A549 (cell line): ENCODE results near the gene C2CD5.

Experiments
- BHLHE40 ChIP-seq: IDR thresholded peaks from 2 replicates; pipeline ENCODE4 v1.6.1; 2012; ENCODE audit warnings: low read depth, low read length, inconsistent platforms
- EP300 ChIP-seq, 2 experiments: fragments of >200 bp; sonication (Bioruptor Twin); formaldehyde crosslinking; IDR thresholded peaks; 2 replicates in 1 of 2; 3 replicates in 1 of 2; pipeline ENCODE4 v1.6.1; 2016 to 2017
- ESRRA ChIP-seq: fragments of 150-350 bp; IDR thresholded peaks from 2 replicates; pipeline ENCODE4 v1.6.1; 2014; ENCODE audit warnings: mild to moderate bottlenecking, low read length, borderline replicate concordance
- HDAC2 ChIP-seq: fragments of 200-600 bp; sonication (generic); IDR thresholded peaks from 2 replicates; pipeline ENCODE4 v1.6.1; 2016
- HEYL ChIP-seq: fragments of 250-450 bp; sonication (Bioruptor Pico); IDR thresholded peaks from 2 replicates; pipeline ENCODE4 v1.8.0; 2021; ENCODE audit warnings: mild to moderate bottlenecking, moderate library complexity
- MYC ChIP-seq: IDR thresholded peaks from 2 replicates; pipeline ENCODE4 v1.6.1; 2012; ENCODE audit warnings: mild to moderate bottlenecking, inconsistent platforms, low read length, improper control_type of control experiment, borderline replicate concordance
- POLR2A ChIP-seq: IDR thresholded peaks from 2 replicates; pipeline ENCODE4 v1.6.1; 2012; ENCODE audit warnings: mild to moderate bottlenecking, low read length
- POLR2AphosphoS2 ChIP-seq: conservative IDR thresholded peaks from 2 replicates; pipeline ENCODE4 v1.6.1; 2012; ENCODE audit warnings: low read length, improper control_type of control experiment, inconsistent platforms
- RARB ChIP-seq: fragments of 250-450 bp; sonication (Bioruptor Pico); IDR thresholded peaks from 2 replicates; pipeline ENCODE4 v1.8.0; 2021; ENCODE audit warnings: mild to moderate bottlenecking, moderate library complexity
- SMC3 ChIP-seq: fragments of >200 bp; sonication (Bioruptor Twin); formaldehyde crosslinking; IDR thresholded peaks from 3 replicates; pipeline ENCODE4 v1.6.1; 2018; ENCODE audit warnings: inconsistent platforms
- TF ChIP-seq, protein P1 (sequence below): IDR thresholded peaks from 2 replicates; pipeline ENCODE4 v1.6.1; 2012
- TF ChIP-seq, protein P2 (sequence below): fragments of >200 bp; sonication (Bioruptor Twin); formaldehyde crosslinking; IDR thresholded peaks from 3 replicates; pipeline ENCODE4 v1.5.1; 2016
- TF ChIP-seq, protein P3 (sequence below): fragments of 250-450 bp; sonication (Bioruptor Pico); IDR thresholded peaks from 2 replicates; pipeline ENCODE4 v1.5.0; 2020; ENCODE audit warnings: low read depth, mild to moderate bottlenecking, moderate library complexity

DNA sequence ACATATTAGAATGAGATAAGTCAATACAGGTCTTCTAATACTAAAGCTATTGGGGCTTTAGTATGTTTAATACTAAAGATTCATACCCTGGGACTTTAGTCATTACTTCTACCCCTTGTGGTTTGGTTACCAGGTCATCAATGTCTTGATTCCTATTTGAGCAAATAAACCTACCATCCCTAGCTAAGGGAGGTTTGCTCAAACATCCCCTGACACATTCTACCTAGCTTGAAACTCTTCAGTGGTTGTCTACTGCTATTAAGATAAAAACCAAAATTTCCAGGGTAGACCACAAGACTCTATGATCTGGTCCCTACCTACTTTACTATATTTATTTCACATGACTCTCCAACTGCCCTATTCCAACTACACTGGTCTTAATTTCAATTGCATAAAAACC lies 7.3 kb upstream of the C2CD5 start:
- TF ChIP-seq SMC3 (no peak), ESRRA (no peak), EP300 (IDR thresholded peaks at IDR 0.05) (no peak), POLR2A (no peak), BHLHE40 (no peak), HDAC2 (no peak), RARB (CRISPR knock-in tag) (no peak), POLR2AphosphoS2 (no peak), MYC (no peak), HEYL (CRISPR knock-in tag) (no peak)
- TF ChIP-seq, protein P1, sequence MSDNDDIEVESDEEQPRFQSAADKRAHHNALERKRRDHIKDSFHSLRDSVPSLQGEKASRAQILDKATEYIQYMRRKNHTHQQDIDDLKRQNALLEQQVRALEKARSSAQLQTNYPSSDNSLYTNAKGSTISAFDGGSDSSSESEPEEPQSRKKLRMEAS: no peak
- TF ChIP-seq, protein P2, sequence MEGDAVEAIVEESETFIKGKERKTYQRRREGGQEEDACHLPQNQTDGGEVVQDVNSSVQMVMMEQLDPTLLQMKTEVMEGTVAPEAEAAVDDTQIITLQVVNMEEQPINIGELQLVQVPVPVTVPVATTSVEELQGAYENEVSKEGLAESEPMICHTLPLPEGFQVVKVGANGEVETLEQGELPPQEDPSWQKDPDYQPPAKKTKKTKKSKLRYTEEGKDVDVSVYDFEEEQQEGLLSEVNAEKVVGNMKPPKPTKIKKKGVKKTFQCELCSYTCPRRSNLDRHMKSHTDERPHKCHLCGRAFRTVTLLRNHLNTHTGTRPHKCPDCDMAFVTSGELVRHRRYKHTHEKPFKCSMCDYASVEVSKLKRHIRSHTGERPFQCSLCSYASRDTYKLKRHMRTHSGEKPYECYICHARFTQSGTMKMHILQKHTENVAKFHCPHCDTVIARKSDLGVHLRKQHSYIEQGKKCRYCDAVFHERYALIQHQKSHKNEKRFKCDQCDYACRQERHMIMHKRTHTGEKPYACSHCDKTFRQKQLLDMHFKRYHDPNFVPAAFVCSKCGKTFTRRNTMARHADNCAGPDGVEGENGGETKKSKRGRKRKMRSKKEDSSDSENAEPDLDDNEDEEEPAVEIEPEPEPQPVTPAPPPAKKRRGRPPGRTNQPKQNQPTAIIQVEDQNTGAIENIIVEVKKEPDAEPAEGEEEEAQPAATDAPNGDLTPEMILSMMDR: no peak
- TF ChIP-seq, protein P3, sequence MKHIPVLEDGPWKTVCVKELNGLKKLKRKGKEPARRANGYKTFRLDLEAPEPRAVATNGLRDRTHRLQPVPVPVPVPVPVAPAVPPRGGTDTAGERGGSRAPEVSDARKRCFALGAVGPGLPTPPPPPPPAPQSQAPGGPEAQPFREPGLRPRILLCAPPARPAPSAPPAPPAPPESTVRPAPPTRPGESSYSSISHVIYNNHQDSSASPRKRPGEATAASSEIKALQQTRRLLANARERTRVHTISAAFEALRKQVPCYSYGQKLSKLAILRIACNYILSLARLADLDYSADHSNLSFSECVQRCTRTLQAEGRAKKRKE (CRISPR knock-in tag): no peak
